NK-92 (cell line): ENCODE data around the gene SEC11A.
"Not testable (repeated sequence)": the region's sequence is repeated elsewhere in the genome, so short reads cannot be mapped to it uniquely, and the experiment has no call there.

Experiments
- DNase-seq: peaks from one replicate; lab custom pipeline; 2025; ENCODE audit not compliant: unreplicated experiment; lab: John Stamatoyannopoulos, UW

Gene SEC11A

GRCh38 chr15:84716036-84716732 lies at the start of gene SEC11A:
Gene SEC11A, minus strand, starts transcription at chr15:84716139. Its CDS starts 64 bp downstream, at chr15:84716075.
- peak; percentile 71 for DNase-seq

GRCh38 chr15:84765675-84766074 lies 49.7 kb upstream of the SEC11A start:
- no peak for DNase-seq

- no peak for DNase-seq
These were observed 49.0 kb upstream of the SEC11A start for GRCh38 chr15:84764989-84765388.

- no peak for DNase-seq
These were observed 48.6 kb upstream of the SEC11A start for GRCh38 chr15:84764585-84764984.

- DNase-seq: no peak
These were observed 47.1 kb upstream of the SEC11A start for GRCh38 chr15:84762840-84763572.

GRCh38 chr15:84761607-84762131 lies 45.7 kb upstream of the SEC11A start:
- DNase-seq: no peak

- no peak for DNase-seq
These were observed 44.3 kb upstream of the SEC11A start for GRCh38 chr15:84760219-84760618.

- no peak for DNase-seq
These were observed 43.1 kb upstream of the SEC11A start for GRCh38 chr15:84759018-84759417.

- DNase-seq: no peak
These were observed 40.0 kb upstream of the SEC11A start for GRCh38 chr15:84755736-84756527.

- DNase-seq: not testable (repeated sequence)
These were observed 39.0 kb upstream of the SEC11A start for GRCh38 chr15:84754889-84755288.

- no peak for DNase-seq
These were observed 36.8 kb upstream of the SEC11A start for GRCh38 chr15:84752700-84753099.

- no peak for DNase-seq
These were observed 36.3 kb upstream of the SEC11A start for GRCh38 chr15:84752195-84752594.

- DNase-seq: not testable (repeated sequence)
These were observed 35.8 kb upstream of the SEC11A start for GRCh38 chr15:84751721-84752120.

GRCh38 chr15:84750583-84751092 lies 34.7 kb upstream of the SEC11A start:
- DNase-seq: no peak

GRCh38 chr15:84749111-84749991 lies 33.4 kb upstream of the SEC11A start:
- no peak for DNase-seq

GRCh38 chr15:84748274-84749110 lies 32.6 kb upstream of the SEC11A start, which contains the start of gene ZNF592:
Gene ZNF592, plus strand, starts transcription at chr15:84748592. Its CDS starts 34,084 bp downstream, at chr15:84782676.
- DNase-seq: no peak

- no peak for DNase-seq
These were observed 31.7 kb upstream of the SEC11A start for GRCh38 chr15:84747416-84748273.

GRCh38 chr15:84741121-84741520 lies 25.2 kb upstream of the SEC11A start:
- DNase-seq: no peak
